Suppressor macrophage (primary cell): ENCODE results near the gene UGT1A10.
"Not testable (repeated sequence)": the region's sequence is repeated elsewhere in the genome, so short reads cannot be mapped to it uniquely, and the experiment has no call there.

Source experiments
- DNase-seq, 4 experiments: peaks; one replicate each; pipeline ENCODE4 v3.0.0-alpha.2; 2020 to 2022

Gene UGT1A10

GRCh38 chr2:233693963-233694362 is 57.7 kb downstream of the UGT1A10 start:
- no peak for DNase-seq

- DNase-seq: no peak
Measured at GRCh38 chr2:233698740-233699139, 62.5 kb downstream of the UGT1A10 start.

- DNase-seq: no peak
Measured at GRCh38 chr2:233699424-233700027, 63.3 kb downstream of the UGT1A10 start.

GRCh38 chr2:233700028-233700635 is 63.9 kb downstream of the UGT1A10 start:
- peak in 1 of 4 experiments; percentile 1 for DNase-seq

GRCh38 chr2:233700842-233701241 is 64.6 kb downstream of the UGT1A10 start:
- not testable (repeated sequence) for DNase-seq

GRCh38 chr2:233702238-233702637 is 66.0 kb downstream of the UGT1A10 start:
- DNase-seq: no peak

GRCh38 chr2:233705911-233706506 is 69.8 kb downstream of the UGT1A10 start:
- no peak for DNase-seq

GRCh38 chr2:233706720-233707119 is 70.5 kb downstream of the UGT1A10 start:
- no peak for DNase-seq

GRCh38 chr2:233707940-233708644 is 71.8 kb downstream of the UGT1A10 start:
- DNase-seq: no peak

GRCh38 chr2:233708942-233709341 is 72.7 kb downstream of the UGT1A10 start:
- DNase-seq: no peak

GRCh38 chr2:233711312-233712008 is 75.2 kb downstream of the UGT1A10 start:
- peak; percentile 64 to 87 (median 82) for DNase-seq

GRCh38 chr2:233712611-233713261 is 76.5 kb downstream of the UGT1A10 start, which contains the start of gene UGT1A5:
TSS of gene UGT1A5 (plus strand) at chr2:233712907. CDS start at chr2:233712992, 85 bp downstream.
- no peak for DNase-seq

GRCh38 chr2:233713262-233713615 is 77.0 kb downstream of the UGT1A10 start:
- DNase-seq: no peak

- DNase-seq: no peak
Measured at GRCh38 chr2:233714121-233714520, 77.9 kb downstream of the UGT1A10 start.

- no peak for DNase-seq
Measured at GRCh38 chr2:233718552-233718951, 82.3 kb downstream of the UGT1A10 start, which contains the start of gene UGT1A4. TSS of gene UGT1A4 (plus strand) at chr2:233718736. CDS start at chr2:233718821, 85 bp downstream.

- DNase-seq: no peak
Measured at GRCh38 chr2:233728723-233729301, 92.6 kb downstream of the UGT1A10 start, which contains the start of gene UGT1A3. TSS of gene UGT1A3 (plus strand) at chr2:233729042. CDS start at chr2:233729127, 85 bp downstream.

GRCh38 chr2:233736868-233737653 is 100.8 kb downstream of the UGT1A10 start:
- not testable (repeated sequence) for DNase-seq

GRCh38 chr2:233740870-233741269 is 104.6 kb downstream of the UGT1A10 start:
- no peak for DNase-seq

- DNase-seq: no peak
Measured at GRCh38 chr2:233743464-233744259, 107.4 kb downstream of the UGT1A10 start.
